Testis (tissue), 2 donors: ENCODE results near the gene NPVF.

Experiments
- CTCF ChIP-seq, 3 experiments: fragments of 450-650 bp in 2 of 3; fragments of 200-600 bp in 1 of 3; sonication (generic) in 1 of 3; IDR thresholded peaks; one replicate each; pipeline ENCODE4 v1.5.1; 2016 to 2019; ENCODE audit warnings: antibody characterized with exemption in 3 of 3, mild to moderate bottlenecking in 2 of 3, moderate library complexity in 1 of 3
- POLR2A ChIP-seq: fragments of 450-650 bp; IDR thresholded peaks from one replicate; pipeline ENCODE4 v1.6.1; 2017; ENCODE audit warnings: antibody characterized with exemption, mild to moderate bottlenecking, moderate library complexity

DNA sequence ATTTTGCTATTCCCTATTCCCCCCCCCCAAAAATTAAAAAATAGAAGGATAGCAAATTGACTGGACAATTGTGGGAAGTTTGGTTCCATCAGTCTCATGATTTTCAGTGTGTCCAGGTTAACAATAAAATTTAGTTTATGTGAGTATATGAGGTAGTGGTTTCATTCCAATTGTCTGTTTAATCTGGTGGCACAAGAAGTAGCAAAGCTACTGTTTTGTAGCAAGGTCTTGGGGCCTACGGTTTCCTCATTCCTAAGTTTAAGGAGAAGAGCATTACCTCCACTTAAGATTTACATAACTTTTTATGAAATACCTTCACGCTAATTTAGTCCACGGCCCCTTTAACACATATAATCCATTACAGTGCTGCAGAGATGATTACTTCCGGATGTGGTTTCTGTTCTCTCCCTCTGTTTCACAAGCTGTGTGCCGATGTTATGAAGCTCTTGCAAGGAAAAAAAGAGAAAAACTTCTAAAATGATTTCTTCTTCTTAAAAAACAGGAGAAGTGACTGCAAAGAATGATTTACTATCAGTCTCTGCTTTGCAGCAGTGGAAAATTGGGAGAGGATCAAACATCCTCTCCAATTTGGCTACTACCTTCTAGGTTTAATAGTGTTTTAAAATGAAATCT is 32.7 kb upstream of the NPVF start:
- TF ChIP-seq CTCF (IDR thresholded peaks at IDR 0.05) (no peak), POLR2A (no peak)
